Fibroblast of peridontal ligament (primary cell): ENCODE data around the gene LAIR2.

Experiments used
- DNase-seq: peaks from one replicate; pipeline ENCODE4 v3.0.0-alpha.2; 2010; ENCODE audit errors: extremely low read depth

Gene LAIR2

GRCh38 chr19:54502518-54503048 lies at the start of gene LAIR2:
Gene LAIR2 (plus strand): TSS chr19:54502831. CDS start chr19:54502919, 88 bp downstream.
- DNase-seq: no peak

- no peak for DNase-seq
Measured at GRCh38 chr19:54453921-54454780, 48.5 kb upstream of the LAIR2 start.

- DNase-seq: no peak
Measured at GRCh38 chr19:54454781-54455675, 47.6 kb upstream of the LAIR2 start.

- no peak for DNase-seq
Measured at GRCh38 chr19:54455786-54456422, 46.7 kb upstream of the LAIR2 start.

GRCh38 chr19:54456423-54457373 lies 45.9 kb upstream of the LAIR2 start:
- no peak for DNase-seq

- DNase-seq: no peak
Measured at GRCh38 chr19:54457773-54458647, 44.6 kb upstream of the LAIR2 start.

- no peak for DNase-seq
Measured at GRCh38 chr19:54458648-54459281, 43.9 kb upstream of the LAIR2 start.

GRCh38 chr19:54459282-54460229 lies 43.1 kb upstream of the LAIR2 start:
- DNase-seq: no peak

- DNase-seq: no peak
Measured at GRCh38 chr19:54460230-54461005, 42.2 kb upstream of the LAIR2 start.

GRCh38 chr19:54461210-54461609 lies 41.4 kb upstream of the LAIR2 start:
- DNase-seq: no peak

- no peak for DNase-seq
Measured at GRCh38 chr19:54461613-54462012, 41.0 kb upstream of the LAIR2 start.

GRCh38 chr19:54462047-54462654 lies 40.5 kb upstream of the LAIR2 start:
- no peak for DNase-seq

GRCh38 chr19:54462655-54463530 lies 39.7 kb upstream of the LAIR2 start:
- DNase-seq: peak; percentile 58

GRCh38 chr19:54463531-54464043 lies 39.0 kb upstream of the LAIR2 start, which contains the start of gene LENG9:
Gene LENG9 (minus strand): TSS chr19:54463778. CDS start chr19:54463526, 252 bp downstream.
- DNase-seq: peak; percentile 96

GRCh38 chr19:54464044-54464629 lies 38.5 kb upstream of the LAIR2 start:
- peak; percentile 38 for DNase-seq
